K562 (cell line): ENCODE measurements around the gene PELI2. TPM values are rescaled to one million over a fixed set of nuclear protein-coding genes. Genes with fewer than 3 reads are reported as not detected.

ENCODE experiments used
- BMI1 ChIP-seq: fragments of 150-350 bp; IDR thresholded peaks from 2 replicates; pipeline ENCODE4 v1.6.1; 2014; ENCODE audit warnings: low read length
- CEBPG ChIP-seq, 3 experiments: fragments of 200-800 bp in 1 of 3; sonication (Bioruptor generic) in 1 of 3; sonication (generic) in 1 of 3; formaldehyde crosslinking in 1 of 3; IDR thresholded peaks in 2 of 3; conservative IDR thresholded peaks in 1 of 3; 2 replicates each; pipeline versions ENCODE4 v1.6.1 to v1.8.0; 2016 to 2022; ENCODE audit warnings: missing compliant biosample characterization in 2 of 3, missing genetic modification characterization in 2 of 3, mild to moderate bottlenecking in 1 of 3, missing genetic modification reagents in 1 of 3
- COPS2 ChIP-seq: fragments of 450-650 bp; conservative IDR thresholded peaks from 2 replicates; pipeline ENCODE4 v1.6.1; 2016; ENCODE audit warnings: mild to moderate bottlenecking, moderate library complexity
- NCOA4 ChIP-seq: fragments of 450-650 bp; IDR thresholded peaks from 2 replicates; pipeline ENCODE4 v1.6.1; 2018; ENCODE audit warnings: mild to moderate bottlenecking; ENCODE audit not compliant: partially characterized antibody
- RBFOX2 ChIP-seq: fragments of 200-400 bp; formaldehyde crosslinking; IDR thresholded peaks from 2 replicates; pipeline ENCODE4 v1.6.1; 2017; ENCODE audit warnings: low read depth, mild to moderate bottlenecking, low read length, moderate library complexity
- TEAD2 ChIP-seq: fragments of 450-650 bp; IDR thresholded peaks from 2 replicates; pipeline ENCODE4 v1.6.1; 2016; ENCODE audit warnings: missing genetic modification characterization, control low read depth, missing compliant biosample characterization
- polyA plus RNA-seq, 8 experiments: library from polyadenylated mRNA; depleted of rRNA in 4 of 8; stranded (reverse) in 5 of 8; unstranded in 3 of 8; fragments of >200 nt; fragmentation: Nextera tagmentation in 2 of 8; fragmentation: Illumina TruSeq in 1 of 8; extraction: Ambion mirVana in 2 of 8; extraction: Trizol in 1 of 8; gene quantifications; 2 replicates each; pipeline versions ENCODE4 v1.2.1 to v1.2.3, GENCODE V29; 2011 to 2014; ENCODE audit warnings: inconsistent platforms in 1 of 8, missing spikeins in 1 of 8
- total RNA-seq, 7 experiments: library from RNA; depleted of rRNA in 6 of 7; stranded (reverse); fragments of >200 nt in 6 of 7; fragmentation: Illumina TruSeq in 2 of 7; extraction: Trizol in 2 of 7; gene quantifications; 2 replicates each; pipeline versions ENCODE4 v1.2.1 to v1.2.3, GENCODE V29; 2011 to 2021; ENCODE audit warnings: low replicate concordance in 1 of 7
- TF ChIP-seq, protein P1 (sequence below): sonication (generic); formaldehyde crosslinking; IDR thresholded peaks from 2 replicates; pipeline ENCODE4 v1.8.0; 2023; ENCODE audit warnings: mild to moderate bottlenecking, missing genetic modification reagents
- TF ChIP-seq, protein P2 (sequence below): fragments of 450-650 bp; IDR thresholded peaks from 2 replicates; pipeline ENCODE4 v1.6.1; 2016; ENCODE audit warnings: mild to moderate bottlenecking, moderate library complexity
- TF ChIP-seq, protein P3 (sequence below), 2 experiments: fragments of 250-450 bp in 1 of 2; fragments of 450-650 bp in 1 of 2; sonication (Bioruptor Pico) in 1 of 2; IDR thresholded peaks; 2 replicates each; pipeline versions ENCODE4 v1.6.1 to v1.8.0; 2016 to 2021; ENCODE audit warnings: mild to moderate bottlenecking in 2 of 2, moderate library complexity in 2 of 2, missing compliant biosample characterization in 1 of 2, missing genetic modification characterization in 1 of 2

PELI2 gene
- total and polyA plus RNA-seq, 9 of the 15 experiments (the other 6 are each of a cell fraction or from before 2014, with no cell fraction given): 0.20 to 1.5 (median 0.44) TPM

DNA sequence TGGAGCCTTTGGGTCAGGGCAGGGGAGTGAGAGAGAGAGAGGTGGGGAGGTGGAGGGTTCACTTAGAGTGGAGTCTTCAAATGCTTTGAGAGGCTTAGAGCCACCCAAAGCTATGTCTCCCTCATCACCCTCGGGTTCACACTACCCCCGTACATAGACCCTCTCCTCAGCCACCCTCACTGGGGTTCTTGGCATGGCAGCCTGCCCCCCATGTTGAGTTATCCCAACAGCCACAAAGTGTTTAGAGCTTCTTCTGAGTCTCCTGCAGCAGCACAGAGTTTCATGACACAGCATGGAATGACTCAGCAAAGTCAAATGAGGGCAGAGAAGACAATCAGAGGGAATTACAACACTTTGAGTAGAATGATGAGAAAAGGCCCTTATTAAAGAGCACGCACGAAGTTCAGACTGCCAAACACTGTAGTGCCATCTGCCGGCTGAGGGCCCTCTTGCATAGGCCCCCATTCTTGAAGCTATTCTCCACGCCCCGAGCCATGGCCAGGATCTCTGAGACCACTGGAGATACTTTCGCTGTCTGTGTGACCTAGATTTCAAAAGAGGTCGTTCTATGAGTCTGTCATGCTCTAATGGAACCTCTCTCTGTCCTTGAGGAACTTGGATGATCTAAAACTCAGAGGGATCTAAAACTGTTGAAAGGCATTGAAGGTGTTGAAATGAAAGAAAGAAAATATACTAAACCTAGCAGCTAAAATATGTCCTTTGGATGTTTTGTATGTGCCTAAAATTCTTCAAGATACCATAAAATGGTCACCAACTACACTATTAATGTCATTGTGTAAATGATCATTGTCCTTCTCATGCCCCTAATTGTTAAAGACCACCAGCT is 221.9 kb downstream of the PELI2 start (continued):
- TF ChIP-seq, protein P1, sequence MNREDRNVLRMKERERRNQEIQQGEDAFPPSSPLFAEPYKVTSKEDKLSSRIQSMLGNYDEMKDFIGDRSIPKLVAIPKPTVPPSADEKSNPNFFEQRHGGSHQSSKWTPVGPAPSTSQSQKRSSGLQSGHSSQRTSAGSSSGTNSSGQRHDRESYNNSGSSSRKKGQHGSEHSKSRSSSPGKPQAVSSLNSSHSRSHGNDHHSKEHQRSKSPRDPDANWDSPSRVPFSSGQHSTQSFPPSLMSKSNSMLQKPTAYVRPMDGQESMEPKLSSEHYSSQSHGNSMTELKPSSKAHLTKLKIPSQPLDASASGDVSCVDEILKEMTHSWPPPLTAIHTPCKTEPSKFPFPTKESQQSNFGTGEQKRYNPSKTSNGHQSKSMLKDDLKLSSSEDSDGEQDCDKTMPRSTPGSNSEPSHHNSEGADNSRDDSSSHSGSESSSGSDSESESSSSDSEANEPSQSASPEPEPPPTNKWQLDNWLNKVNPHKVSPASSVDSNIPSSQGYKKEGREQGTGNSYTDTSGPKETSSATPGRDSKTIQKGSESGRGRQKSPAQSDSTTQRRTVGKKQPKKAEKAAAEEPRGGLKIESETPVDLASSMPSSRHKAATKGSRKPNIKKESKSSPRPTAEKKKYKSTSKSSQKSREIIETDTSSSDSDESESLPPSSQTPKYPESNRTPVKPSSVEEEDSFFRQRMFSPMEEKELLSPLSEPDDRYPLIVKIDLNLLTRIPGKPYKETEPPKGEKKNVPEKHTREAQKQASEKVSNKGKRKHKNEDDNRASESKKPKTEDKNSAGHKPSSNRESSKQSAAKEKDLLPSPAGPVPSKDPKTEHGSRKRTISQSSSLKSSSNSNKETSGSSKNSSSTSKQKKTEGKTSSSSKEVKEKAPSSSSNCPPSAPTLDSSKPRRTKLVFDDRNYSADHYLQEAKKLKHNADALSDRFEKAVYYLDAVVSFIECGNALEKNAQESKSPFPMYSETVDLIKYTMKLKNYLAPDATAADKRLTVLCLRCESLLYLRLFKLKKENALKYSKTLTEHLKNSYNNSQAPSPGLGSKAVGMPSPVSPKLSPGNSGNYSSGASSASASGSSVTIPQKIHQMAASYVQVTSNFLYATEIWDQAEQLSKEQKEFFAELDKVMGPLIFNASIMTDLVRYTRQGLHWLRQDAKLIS (CRISPR knock-in tag): no peak
- peak; percentile 50; the same call in 1 of the 2 replicates for TF ChIP-seq TEAD2 (tag)
- TF ChIP-seq, protein P2, sequence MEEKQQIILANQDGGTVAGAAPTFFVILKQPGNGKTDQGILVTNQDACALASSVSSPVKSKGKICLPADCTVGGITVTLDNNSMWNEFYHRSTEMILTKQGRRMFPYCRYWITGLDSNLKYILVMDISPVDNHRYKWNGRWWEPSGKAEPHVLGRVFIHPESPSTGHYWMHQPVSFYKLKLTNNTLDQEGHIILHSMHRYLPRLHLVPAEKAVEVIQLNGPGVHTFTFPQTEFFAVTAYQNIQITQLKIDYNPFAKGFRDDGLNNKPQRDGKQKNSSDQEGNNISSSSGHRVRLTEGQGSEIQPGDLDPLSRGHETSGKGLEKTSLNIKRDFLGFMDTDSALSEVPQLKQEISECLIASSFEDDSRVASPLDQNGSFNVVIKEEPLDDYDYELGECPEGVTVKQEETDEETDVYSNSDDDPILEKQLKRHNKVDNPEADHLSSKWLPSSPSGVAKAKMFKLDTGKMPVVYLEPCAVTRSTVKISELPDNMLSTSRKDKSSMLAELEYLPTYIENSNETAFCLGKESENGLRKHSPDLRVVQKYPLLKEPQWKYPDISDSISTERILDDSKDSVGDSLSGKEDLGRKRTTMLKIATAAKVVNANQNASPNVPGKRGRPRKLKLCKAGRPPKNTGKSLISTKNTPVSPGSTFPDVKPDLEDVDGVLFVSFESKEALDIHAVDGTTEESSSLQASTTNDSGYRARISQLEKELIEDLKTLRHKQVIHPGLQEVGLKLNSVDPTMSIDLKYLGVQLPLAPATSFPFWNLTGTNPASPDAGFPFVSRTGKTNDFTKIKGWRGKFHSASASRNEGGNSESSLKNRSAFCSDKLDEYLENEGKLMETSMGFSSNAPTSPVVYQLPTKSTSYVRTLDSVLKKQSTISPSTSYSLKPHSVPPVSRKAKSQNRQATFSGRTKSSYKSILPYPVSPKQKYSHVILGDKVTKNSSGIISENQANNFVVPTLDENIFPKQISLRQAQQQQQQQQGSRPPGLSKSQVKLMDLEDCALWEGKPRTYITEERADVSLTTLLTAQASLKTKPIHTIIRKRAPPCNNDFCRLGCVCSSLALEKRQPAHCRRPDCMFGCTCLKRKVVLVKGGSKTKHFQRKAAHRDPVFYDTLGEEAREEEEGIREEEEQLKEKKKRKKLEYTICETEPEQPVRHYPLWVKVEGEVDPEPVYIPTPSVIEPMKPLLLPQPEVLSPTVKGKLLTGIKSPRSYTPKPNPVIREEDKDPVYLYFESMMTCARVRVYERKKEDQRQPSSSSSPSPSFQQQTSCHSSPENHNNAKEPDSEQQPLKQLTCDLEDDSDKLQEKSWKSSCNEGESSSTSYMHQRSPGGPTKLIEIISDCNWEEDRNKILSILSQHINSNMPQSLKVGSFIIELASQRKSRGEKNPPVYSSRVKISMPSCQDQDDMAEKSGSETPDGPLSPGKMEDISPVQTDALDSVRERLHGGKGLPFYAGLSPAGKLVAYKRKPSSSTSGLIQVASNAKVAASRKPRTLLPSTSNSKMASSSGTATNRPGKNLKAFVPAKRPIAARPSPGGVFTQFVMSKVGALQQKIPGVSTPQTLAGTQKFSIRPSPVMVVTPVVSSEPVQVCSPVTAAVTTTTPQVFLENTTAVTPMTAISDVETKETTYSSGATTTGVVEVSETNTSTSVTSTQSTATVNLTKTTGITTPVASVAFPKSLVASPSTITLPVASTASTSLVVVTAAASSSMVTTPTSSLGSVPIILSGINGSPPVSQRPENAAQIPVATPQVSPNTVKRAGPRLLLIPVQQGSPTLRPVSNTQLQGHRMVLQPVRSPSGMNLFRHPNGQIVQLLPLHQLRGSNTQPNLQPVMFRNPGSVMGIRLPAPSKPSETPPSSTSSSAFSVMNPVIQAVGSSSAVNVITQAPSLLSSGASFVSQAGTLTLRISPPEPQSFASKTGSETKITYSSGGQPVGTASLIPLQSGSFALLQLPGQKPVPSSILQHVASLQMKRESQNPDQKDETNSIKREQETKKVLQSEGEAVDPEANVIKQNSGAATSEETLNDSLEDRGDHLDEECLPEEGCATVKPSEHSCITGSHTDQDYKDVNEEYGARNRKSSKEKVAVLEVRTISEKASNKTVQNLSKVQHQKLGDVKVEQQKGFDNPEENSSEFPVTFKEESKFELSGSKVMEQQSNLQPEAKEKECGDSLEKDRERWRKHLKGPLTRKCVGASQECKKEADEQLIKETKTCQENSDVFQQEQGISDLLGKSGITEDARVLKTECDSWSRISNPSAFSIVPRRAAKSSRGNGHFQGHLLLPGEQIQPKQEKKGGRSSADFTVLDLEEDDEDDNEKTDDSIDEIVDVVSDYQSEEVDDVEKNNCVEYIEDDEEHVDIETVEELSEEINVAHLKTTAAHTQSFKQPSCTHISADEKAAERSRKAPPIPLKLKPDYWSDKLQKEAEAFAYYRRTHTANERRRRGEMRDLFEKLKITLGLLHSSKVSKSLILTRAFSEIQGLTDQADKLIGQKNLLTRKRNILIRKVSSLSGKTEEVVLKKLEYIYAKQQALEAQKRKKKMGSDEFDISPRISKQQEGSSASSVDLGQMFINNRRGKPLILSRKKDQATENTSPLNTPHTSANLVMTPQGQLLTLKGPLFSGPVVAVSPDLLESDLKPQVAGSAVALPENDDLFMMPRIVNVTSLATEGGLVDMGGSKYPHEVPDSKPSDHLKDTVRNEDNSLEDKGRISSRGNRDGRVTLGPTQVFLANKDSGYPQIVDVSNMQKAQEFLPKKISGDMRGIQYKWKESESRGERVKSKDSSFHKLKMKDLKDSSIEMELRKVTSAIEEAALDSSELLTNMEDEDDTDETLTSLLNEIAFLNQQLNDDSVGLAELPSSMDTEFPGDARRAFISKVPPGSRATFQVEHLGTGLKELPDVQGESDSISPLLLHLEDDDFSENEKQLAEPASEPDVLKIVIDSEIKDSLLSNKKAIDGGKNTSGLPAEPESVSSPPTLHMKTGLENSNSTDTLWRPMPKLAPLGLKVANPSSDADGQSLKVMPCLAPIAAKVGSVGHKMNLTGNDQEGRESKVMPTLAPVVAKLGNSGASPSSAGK: peak; percentile 17; the same call in 1 of the 2 replicates
- TF ChIP-seq NCOA4: no peak
- TF ChIP-seq, protein P3, sequence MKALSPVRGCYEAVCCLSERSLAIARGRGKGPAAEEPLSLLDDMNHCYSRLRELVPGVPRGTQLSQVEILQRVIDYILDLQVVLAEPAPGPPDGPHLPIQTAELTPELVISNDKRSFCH (CRISPR knock-in tag; IDR thresholded peaks at IDR 0.05): no peak
- TF ChIP-seq, protein P3 (tag; IDR thresholded peaks at IDR 0.05): no peak
- no peak for TF ChIP-seq BMI1
- TF ChIP-seq COPS2: no peak
- no peak for TF ChIP-seq CEBPG (CRISPR knock-in tag; IDR thresholded peaks at IDR 0.05)
- 0 out of 4 replicates have a peak, but pooled peaks of 1 of the 2 experiments have one; percentile 43 for TF ChIP-seq CEBPG (tag; conservative IDR thresholded peaks at IDR 0.05 in 1 of 2, IDR thresholded peaks at IDR 0.05 in 1 of 2)
- no peak for TF ChIP-seq RBFOX2
